ENCODE data around the gene GATM. TPM values are rescaled to one million over a fixed set of nuclear protein-coding genes. Genes with fewer than 3 reads are reported as not detected.
A peak's percentile ranks its signal among the peaks of the same experiment; 100 is the strongest.

GATM gene, protein sequence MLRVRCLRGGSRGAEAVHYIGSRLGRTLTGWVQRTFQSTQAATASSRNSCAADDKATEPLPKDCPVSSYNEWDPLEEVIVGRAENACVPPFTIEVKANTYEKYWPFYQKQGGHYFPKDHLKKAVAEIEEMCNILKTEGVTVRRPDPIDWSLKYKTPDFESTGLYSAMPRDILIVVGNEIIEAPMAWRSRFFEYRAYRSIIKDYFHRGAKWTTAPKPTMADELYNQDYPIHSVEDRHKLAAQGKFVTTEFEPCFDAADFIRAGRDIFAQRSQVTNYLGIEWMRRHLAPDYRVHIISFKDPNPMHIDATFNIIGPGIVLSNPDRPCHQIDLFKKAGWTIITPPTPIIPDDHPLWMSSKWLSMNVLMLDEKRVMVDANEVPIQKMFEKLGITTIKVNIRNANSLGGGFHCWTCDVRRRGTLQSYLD
- total RNA-seq: 100 to 1,000 TPM; 159 to 195 (median 172) TPM

GRCh38 chr15:45378149-45378912 is at the start of gene GATM:
TSS of gene GATM (minus strand) at chr15:45378544. CDS start at chr15:45378453, 91 bp downstream.
- peak; percentile 85 to 90 for DNase-seq (ENCODE audit: low spot score in 2 of 2)
- Histone ChIP-seq H3K27me3 (no peaks in the 10 kb centered on the region), H3K4me3 (peak within 1 kb of the TSS; percentile 71), H3K4me1 (peaks cover 29% of the 10 kb centered on the region), H3K27ac (peak within 1 kb of the TSS; percentile 88), H3K36me3 (no peaks in the 10 kb centered on the region), H3K9me3 (no peaks in the 10 kb centered on the region)
- WGBS: under 1% methylated on average over 43 of the region's 87 CpGs
- no peak for TF ChIP-seq EP300 (IDR thresholded peaks at IDR 0.05)
- TF ChIP-seq, protein P1, sequence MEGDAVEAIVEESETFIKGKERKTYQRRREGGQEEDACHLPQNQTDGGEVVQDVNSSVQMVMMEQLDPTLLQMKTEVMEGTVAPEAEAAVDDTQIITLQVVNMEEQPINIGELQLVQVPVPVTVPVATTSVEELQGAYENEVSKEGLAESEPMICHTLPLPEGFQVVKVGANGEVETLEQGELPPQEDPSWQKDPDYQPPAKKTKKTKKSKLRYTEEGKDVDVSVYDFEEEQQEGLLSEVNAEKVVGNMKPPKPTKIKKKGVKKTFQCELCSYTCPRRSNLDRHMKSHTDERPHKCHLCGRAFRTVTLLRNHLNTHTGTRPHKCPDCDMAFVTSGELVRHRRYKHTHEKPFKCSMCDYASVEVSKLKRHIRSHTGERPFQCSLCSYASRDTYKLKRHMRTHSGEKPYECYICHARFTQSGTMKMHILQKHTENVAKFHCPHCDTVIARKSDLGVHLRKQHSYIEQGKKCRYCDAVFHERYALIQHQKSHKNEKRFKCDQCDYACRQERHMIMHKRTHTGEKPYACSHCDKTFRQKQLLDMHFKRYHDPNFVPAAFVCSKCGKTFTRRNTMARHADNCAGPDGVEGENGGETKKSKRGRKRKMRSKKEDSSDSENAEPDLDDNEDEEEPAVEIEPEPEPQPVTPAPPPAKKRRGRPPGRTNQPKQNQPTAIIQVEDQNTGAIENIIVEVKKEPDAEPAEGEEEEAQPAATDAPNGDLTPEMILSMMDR (IDR thresholded peaks at IDR 0.05): peak; percentile 25 to 61
- peak in 1 of 2 donors; percentile 38 for TF ChIP-seq POLR2A (IDR thresholded peaks at IDR 0.05)
- peak in 2 of 3 donors; percentile 16 to 74 for TF ChIP-seq POLR2AphosphoS5 (IDR thresholded peaks at IDR 0.05)

DNA sequence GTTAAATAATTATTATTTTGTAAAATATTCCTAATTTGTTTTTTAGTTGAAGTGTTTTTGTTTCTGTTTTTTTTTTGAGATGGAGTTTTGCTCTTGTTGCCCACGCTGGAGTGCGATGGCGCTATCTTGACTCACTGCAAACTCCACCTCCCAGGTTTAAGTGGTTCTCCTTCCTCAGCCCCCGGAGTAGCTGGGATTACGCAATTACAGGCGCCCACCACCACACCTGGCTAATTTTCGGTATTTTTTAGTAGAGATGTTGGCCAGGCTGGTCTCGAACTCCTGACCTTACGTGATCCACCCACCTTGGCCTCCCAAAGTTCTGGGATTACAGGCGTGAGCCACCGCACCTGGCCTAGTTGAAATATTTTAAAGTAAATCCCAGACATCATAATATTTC is 48.7 kb upstream of the GATM start:
- Histone ChIP-seq H3K27me3 (no peaks in the 10 kb centered on the region), H3K36me3 (peaks cover 10% of the 10 kb centered on the region), H3K9me3 (no peaks in the 10 kb centered on the region), H3K4me3 (no peak overlapping the region), H3K4me1 (peaks cover 6% of the 10 kb centered on the region), H3K27ac (no peak overlapping the region)
- TF ChIP-seq, protein P1 (IDR thresholded peaks at IDR 0.05): no peak
- TF ChIP-seq EP300 (IDR thresholded peaks at IDR 0.05): no peak
- no peak for TF ChIP-seq POLR2AphosphoS5 (IDR thresholded peaks at IDR 0.05)
- no peak for TF ChIP-seq POLR2A (IDR thresholded peaks at IDR 0.05)
- no peak for DNase-seq (ENCODE audit: low spot score in 2 of 2)
- WGBS: 96% methylated on average over 11 of the region's 11 CpGs

- WGBS: 85% methylated on average over 7 of the region's 7 CpGs
- no peak for DNase-seq (ENCODE audit: low spot score in 2 of 2)
- Histone ChIP-seq H3K36me3 (peaks cover 27% of the 10 kb centered on the region), H3K27me3 (no peaks in the 10 kb centered on the region), H3K4me1 (peaks cover under 1% of the 10 kb centered on the region), H3K27ac (no peak overlapping the region), H3K4me3 (no peak overlapping the region), H3K9me3 (no peaks in the 10 kb centered on the region)
- TF ChIP-seq EP300 (IDR thresholded peaks at IDR 0.05): no peak
- TF ChIP-seq, protein P1 (IDR thresholded peaks at IDR 0.05): no peak
- TF ChIP-seq POLR2AphosphoS5 (IDR thresholded peaks at IDR 0.05): no peak
- no peak for TF ChIP-seq POLR2A (IDR thresholded peaks at IDR 0.05)
Observed at GRCh38 chr15:45425135-45425534, 46.8 kb upstream of the GATM start.

- no peaks in the 10 kb centered on the region for H3K27me3 ChIP-seq
- no peak overlapping the region for H3K4me3 ChIP-seq
- no peak overlapping the region for H3K27ac ChIP-seq
- no peaks in the 10 kb centered on the region for H3K4me1 ChIP-seq
- peaks cover 34% of the 10 kb centered on the region for H3K36me3 ChIP-seq
- 92% methylated on average over 2 of the region's 2 CpGs for WGBS
- no peaks in the 10 kb centered on the region for H3K9me3 ChIP-seq
- no peak for TF ChIP-seq POLR2AphosphoS5 (IDR thresholded peaks at IDR 0.05)
- no peak for TF ChIP-seq EP300 (IDR thresholded peaks at IDR 0.05)
- TF ChIP-seq, protein P1 (IDR thresholded peaks at IDR 0.05): no peak
- no peak for TF ChIP-seq POLR2A (IDR thresholded peaks at IDR 0.05)
- DNase-seq (ENCODE audit: low spot score in 2 of 2): no peak
Observed at GRCh38 chr15:45424429-45424828, 46.1 kb upstream of the GATM start.

Data from suprapubic skin (tissue), 4 donors.